ENCODE data around the gene LRRC14B. TPM values are rescaled to one million over a fixed set of nuclear protein-coding genes. Genes with fewer than 3 reads are reported as not detected.
A peak's percentile ranks its signal among the peaks of the same experiment; 100 is the strongest.

Gene LRRC14B
- total and polyA plus RNA-seq, 10 donors: 0.10 TPM; not detected in 9

DNA sequence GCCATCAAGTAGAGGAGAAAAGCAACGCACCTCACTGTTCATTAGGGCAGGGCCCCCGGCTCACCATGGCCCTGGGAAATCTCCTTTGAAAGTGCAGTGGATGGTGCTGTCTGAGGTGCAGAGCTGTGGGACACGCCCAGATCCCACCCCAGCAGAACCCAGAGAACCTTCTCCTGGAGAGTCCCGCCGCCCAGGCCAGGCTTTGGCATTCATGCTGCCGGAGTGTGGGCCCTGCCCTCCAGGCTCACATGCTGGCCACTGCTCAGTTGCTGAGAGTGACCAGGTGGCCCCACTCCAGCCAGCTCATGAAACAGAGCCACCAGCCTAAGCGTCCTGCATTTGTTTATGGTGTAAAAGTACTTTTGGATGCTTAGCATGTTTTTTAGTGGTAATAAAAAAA lies 23.8 kb upstream of the LRRC14B start:
- no peaks in the 10 kb centered on the region for H3K36me3 ChIP-seq
- no peak overlapping the region for H3K27ac ChIP-seq
- H3K4me1 ChIP-seq: peaks cover 0 to 26% (median 10%) of the 10 kb centered on the region in 6 donors
- no peak overlapping the region for H3K4me3 ChIP-seq
- intact Hi-C loops (cut with DNase I; ENCODE audit: low total_unique reads): no loop called here
- 89 to 96% (median 95%) methylated on average over 6 to 7 of the region's 7 CpGs for WGBS, 5 donors
- peak; percentile 62 for DNase-seq
- no peaks in the 10 kb centered on the region for H3K9me3 ChIP-seq
- no peak for TF ChIP-seq POLR2A (IDR thresholded peaks at IDR 0.05)
- TF ChIP-seq, protein P1, sequence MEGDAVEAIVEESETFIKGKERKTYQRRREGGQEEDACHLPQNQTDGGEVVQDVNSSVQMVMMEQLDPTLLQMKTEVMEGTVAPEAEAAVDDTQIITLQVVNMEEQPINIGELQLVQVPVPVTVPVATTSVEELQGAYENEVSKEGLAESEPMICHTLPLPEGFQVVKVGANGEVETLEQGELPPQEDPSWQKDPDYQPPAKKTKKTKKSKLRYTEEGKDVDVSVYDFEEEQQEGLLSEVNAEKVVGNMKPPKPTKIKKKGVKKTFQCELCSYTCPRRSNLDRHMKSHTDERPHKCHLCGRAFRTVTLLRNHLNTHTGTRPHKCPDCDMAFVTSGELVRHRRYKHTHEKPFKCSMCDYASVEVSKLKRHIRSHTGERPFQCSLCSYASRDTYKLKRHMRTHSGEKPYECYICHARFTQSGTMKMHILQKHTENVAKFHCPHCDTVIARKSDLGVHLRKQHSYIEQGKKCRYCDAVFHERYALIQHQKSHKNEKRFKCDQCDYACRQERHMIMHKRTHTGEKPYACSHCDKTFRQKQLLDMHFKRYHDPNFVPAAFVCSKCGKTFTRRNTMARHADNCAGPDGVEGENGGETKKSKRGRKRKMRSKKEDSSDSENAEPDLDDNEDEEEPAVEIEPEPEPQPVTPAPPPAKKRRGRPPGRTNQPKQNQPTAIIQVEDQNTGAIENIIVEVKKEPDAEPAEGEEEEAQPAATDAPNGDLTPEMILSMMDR (IDR thresholded peaks at IDR 0.05 in 8 of 11, conservative IDR thresholded peaks at IDR 0.05 in 3 of 11): no peak
- TF ChIP-seq POLR2AphosphoS5 (IDR thresholded peaks at IDR 0.05): no peak
- peaks cover 0 to 5% (median 0%) of the 10 kb centered on the region in 7 donors for H3K27me3 ChIP-seq (replicated peaks in 1 of 7)

DNA sequence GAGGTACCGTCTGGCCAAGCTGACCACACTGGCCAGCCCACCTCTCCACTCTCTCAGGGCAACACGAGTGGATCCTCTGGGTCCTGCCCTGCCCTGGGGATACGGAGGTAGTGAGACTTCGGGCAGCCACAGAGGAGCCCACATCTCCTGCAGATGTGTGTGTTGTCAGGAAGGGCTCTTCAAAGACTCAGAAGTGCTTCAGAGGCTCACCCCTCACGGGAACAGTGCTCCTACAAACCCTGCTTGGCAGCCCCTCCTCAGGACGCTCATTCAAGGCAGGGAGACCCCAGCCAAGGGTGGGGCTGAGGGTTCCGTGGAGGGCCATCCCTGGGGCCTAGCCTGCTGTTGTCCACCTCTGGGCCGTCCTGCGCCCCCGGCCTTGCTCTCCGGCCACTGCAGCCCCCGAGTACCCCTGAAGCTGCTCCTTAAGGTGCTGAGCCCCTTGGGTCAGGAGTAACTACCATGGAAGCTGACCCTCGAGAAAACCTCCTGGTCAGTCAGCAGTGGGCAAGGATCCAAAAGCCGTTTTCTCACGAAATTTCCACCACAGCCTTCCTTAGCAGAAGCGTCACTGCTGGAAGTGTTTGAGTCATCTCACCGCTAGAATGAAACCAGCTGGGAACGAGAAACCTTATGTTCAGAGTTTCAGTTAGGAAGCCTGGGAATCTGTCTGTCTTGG lies 23.2 kb upstream of the LRRC14B start:
- peak; percentile 60 for DNase-seq
- no peaks in the 10 kb centered on the region for H3K9me3 ChIP-seq
- TF ChIP-seq POLR2A (IDR thresholded peaks at IDR 0.05): no peak
- no peak for TF ChIP-seq POLR2AphosphoS5 (IDR thresholded peaks at IDR 0.05)
- TF ChIP-seq, protein P1 (IDR thresholded peaks at IDR 0.05 in 8 of 11, conservative IDR thresholded peaks at IDR 0.05 in 3 of 11): no peak
- H3K4me1 ChIP-seq: peaks cover 0 to 26% (median 10%) of the 10 kb centered on the region in 6 donors
- H3K27me3 ChIP-seq (replicated peaks in 1 of 7): no peaks in the 10 kb centered on the region
- H3K27ac ChIP-seq: no peak overlapping the region
- 75 to 80% (median 79%) methylated on average over 15 to 18 of the region's 18 CpGs for WGBS, 5 donors
- H3K4me3 ChIP-seq: no peak overlapping the region
- intact Hi-C loops (cut with DNase I; ENCODE audit: low total_unique reads): no loop called here
- H3K36me3 ChIP-seq: no peaks in the 10 kb centered on the region

DNA sequence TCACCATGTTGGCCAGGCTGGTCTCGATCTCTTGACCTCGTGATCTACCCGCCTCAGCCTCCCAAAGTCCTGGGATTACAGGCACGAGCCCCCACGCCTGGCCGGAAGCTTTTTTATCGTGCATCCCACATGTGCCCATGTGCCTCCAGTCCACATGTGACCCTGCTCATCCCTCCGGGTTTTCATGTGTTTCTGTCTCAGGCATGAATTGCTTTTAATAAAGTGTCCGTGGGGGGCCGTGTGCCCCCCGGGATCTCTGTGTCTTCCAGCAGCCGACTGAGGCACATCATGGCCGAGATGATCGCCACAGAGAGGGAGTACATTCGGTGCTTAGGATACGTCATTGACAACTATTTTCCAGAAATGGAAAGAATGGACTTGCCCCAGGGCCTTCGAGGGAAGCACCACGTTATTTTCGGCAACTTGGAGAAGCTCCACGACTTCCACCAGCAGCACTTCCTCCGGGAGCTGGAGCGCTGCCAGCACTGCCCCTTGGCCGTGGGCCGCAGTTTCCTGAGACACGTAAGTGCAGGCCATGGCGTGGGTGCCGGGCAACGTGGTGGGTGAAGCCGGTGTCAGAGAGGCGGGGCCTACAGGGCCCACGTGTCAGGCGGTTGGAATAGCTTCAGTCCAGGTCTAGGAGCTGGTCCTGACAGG lies 22.1 kb upstream of the LRRC14B start:
- peak; percentile 75 for DNase-seq
- TF ChIP-seq, protein P1 (IDR thresholded peaks at IDR 0.05 in 8 of 11, conservative IDR thresholded peaks at IDR 0.05 in 3 of 11): no peak
- TF ChIP-seq POLR2AphosphoS5 (IDR thresholded peaks at IDR 0.05): peak; percentile 76 to 82 (median 79)
- peak overlapping the region in 6 of 8 donors; percentile 18 to 77 (median 66) for H3K27ac ChIP-seq
- H3K9me3 ChIP-seq: no peaks in the 10 kb centered on the region
- intact Hi-C loops (cut with DNase I; ENCODE audit: low total_unique reads): no loop called here
- no peaks in the 10 kb centered on the region for H3K27me3 ChIP-seq (replicated peaks in 1 of 7)
- peaks cover 0 to 26% (median 10%) of the 10 kb centered on the region in 6 donors for H3K4me1 ChIP-seq
- H3K36me3 ChIP-seq: no peaks in the 10 kb centered on the region
- no peak overlapping the region for H3K4me3 ChIP-seq
- 61 to 72% (median 70%) methylated on average over 26 to 32 of the region's 32 CpGs for WGBS, 5 donors

DNA sequence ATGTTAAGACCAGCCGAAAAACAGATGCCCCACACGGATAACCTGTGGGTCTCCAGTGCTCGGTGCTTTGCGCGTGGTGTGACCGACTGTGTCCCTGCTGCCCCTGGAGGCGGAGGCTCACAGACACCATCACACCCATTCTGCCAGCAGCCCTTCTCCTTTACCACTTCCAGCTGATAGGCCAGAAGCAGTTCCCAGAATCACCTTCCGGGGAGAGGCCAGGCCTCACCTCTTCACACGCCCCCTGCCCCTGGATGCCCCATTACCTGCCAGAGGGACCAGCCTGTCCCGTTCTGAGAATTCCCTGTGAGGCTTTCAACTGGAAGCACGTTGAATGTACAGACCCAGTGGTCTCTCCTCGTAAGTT lies 21.6 kb upstream of the LRRC14B start:
- Histone ChIP-seq H3K27me3 (replicated peaks in 1 of 7) (no peaks in the 10 kb centered on the region), H3K27ac (peak overlapping the region; percentile 10 to 77 (median 52)), H3K4me3 (no peak overlapping the region), H3K4me1 (peaks cover 0 to 26% (median 10%) of the 10 kb centered on the region in 6 donors), H3K36me3 (no peaks in the 10 kb centered on the region), H3K9me3 (no peaks in the 10 kb centered on the region)
- 62 to 82% (median 78%) methylated on average over 12 of the region's 12 CpGs for WGBS, 5 donors
- intact Hi-C loops (cut with DNase I; ENCODE audit: low total_unique reads): no loop called here
- TF ChIP-seq POLR2AphosphoS5 (IDR thresholded peaks at IDR 0.05): no peak
- TF ChIP-seq, protein P1 (IDR thresholded peaks at IDR 0.05 in 8 of 11, conservative IDR thresholded peaks at IDR 0.05 in 3 of 11): no peak
- no peak for DNase-seq

Measured in spleen (tissue), 11 donors.